HG02798 (cell line): Measurements from ENCODE around the gene PSKH1.

Experiments
- ATAC-seq: cut with Tn5 transposase; IDR thresholded peaks from one replicate; pipeline ENCODE4 v1.9.1; 2021; ENCODE audit warnings: mild to moderate bottlenecking; ENCODE audit not compliant: unreplicated experiment, poor library complexity

PSKH1 gene

GRCh38 chr16:67953641-67954375 lies 60.8 kb downstream of the PSKH1 start:
- ATAC-seq = no peak

GRCh38 chr16:67954421-67955196 lies 61.6 kb downstream of the PSKH1 start:
- no peak for ATAC-seq

GRCh38 chr16:67957622-67958021 lies 64.6 kb downstream of the PSKH1 start:
- no peak for ATAC-seq

- no peak for ATAC-seq
These were observed 66.7 kb downstream of the PSKH1 start for GRCh38 chr16:67959536-67960329.

- ATAC-seq = no peak
These were observed 68.5 kb downstream of the PSKH1 start for GRCh38 chr16:67961551-67961957.

- no peak for ATAC-seq
These were observed 69.1 kb downstream of the PSKH1 start for GRCh38 chr16:67962135-67962534.

GRCh38 chr16:67963292-67963661 lies 70.2 kb downstream of the PSKH1 start:
- no peak for ATAC-seq

- ATAC-seq = no peak
These were observed 70.7 kb downstream of the PSKH1 start for GRCh38 chr16:67963662-67964321.

GRCh38 chr16:67964477-67965131 lies 71.5 kb downstream of the PSKH1 start:
- ATAC-seq = no peak

- ATAC-seq = no peak
These were observed 72.9 kb downstream of the PSKH1 start for GRCh38 chr16:67965668-67966548.

- no peak for ATAC-seq
These were observed 73.6 kb downstream of the PSKH1 start for GRCh38 chr16:67966549-67967182.

- ATAC-seq = no peak
These were observed 74.3 kb downstream of the PSKH1 start for GRCh38 chr16:67967183-67967957.

- peak; percentile 26 for ATAC-seq
These were observed 74.9 kb downstream of the PSKH1 start for GRCh38 chr16:67967958-67968399.

- peak; percentile 86 for ATAC-seq
These were observed 75.6 kb downstream of the PSKH1 start, which contains the start of gene SLC12A4 for GRCh38 chr16:67968400-67969253. SLC12A4 (minus strand) TSS chr16:67968637; CDS start chr16:67968553, 84 bp downstream.

GRCh38 chr16:67969254-67970039 lies 76.4 kb downstream of the PSKH1 start:
- peak; percentile 2 for ATAC-seq

GRCh38 chr16:67971111-67971510 lies 78.1 kb downstream of the PSKH1 start:
- ATAC-seq = no peak
